Activated naive CD4-positive, alpha-beta T cell treated with Interleukin-2 at 50 U/mL for 16 hours (primary cell): ENCODE data around the gene CMTM8.

ENCODE experiments used
- DNase-seq: peaks from one replicate; pipeline ENCODE4 v3.0.0-alpha.2; 2020

Gene CMTM8

GRCh38 chr3:32310336-32310735, 71.9 kb downstream of the CMTM8 start:
- no peak for DNase-seq

- no peak for DNase-seq
These were observed 72.7 kb downstream of the CMTM8 start for GRCh38 chr3:32310918-32311839.

GRCh38 chr3:32312251-32312650, 73.8 kb downstream of the CMTM8 start:
- no peak for DNase-seq

- DNase-seq: no peak
These were observed 74.7 kb downstream of the CMTM8 start for GRCh38 chr3:32313169-32313568.

- DNase-seq: peak; percentile 24
These were observed 75.4 kb downstream of the CMTM8 start for GRCh38 chr3:32313723-32314473.

GRCh38 chr3:32315441-32315840, 77.0 kb downstream of the CMTM8 start:
- no peak for DNase-seq

GRCh38 chr3:32316319-32316718, 77.8 kb downstream of the CMTM8 start:
- no peak for DNase-seq

GRCh38 chr3:32316976-32317375, 78.5 kb downstream of the CMTM8 start:
- no peak for DNase-seq

- no peak for DNase-seq
These were observed 81.1 kb downstream of the CMTM8 start for GRCh38 chr3:32319607-32320006.

GRCh38 chr3:32320080-32320479, 81.6 kb downstream of the CMTM8 start:
- DNase-seq: no peak

- DNase-seq: no peak
These were observed 82.8 kb downstream of the CMTM8 start for GRCh38 chr3:32321095-32321790.

- DNase-seq: no peak
These were observed 83.8 kb downstream of the CMTM8 start for GRCh38 chr3:32322311-32322710.

- no peak for DNase-seq
These were observed 85.1 kb downstream of the CMTM8 start for GRCh38 chr3:32323604-32324003.

- no peak for DNase-seq
These were observed 86.7 kb downstream of the CMTM8 start for GRCh38 chr3:32325201-32325600.

GRCh38 chr3:32325927-32326326, 87.4 kb downstream of the CMTM8 start:
- no peak for DNase-seq

- DNase-seq: no peak
These were observed 88.3 kb downstream of the CMTM8 start for GRCh38 chr3:32326795-32327194.

- peak; percentile 58 for DNase-seq
These were observed 96.2 kb downstream of the CMTM8 start for GRCh38 chr3:32334675-32335074.

GRCh38 chr3:32335365-32336112, 97.1 kb downstream of the CMTM8 start:
- no peak for DNase-seq

- DNase-seq: no peak
These were observed 97.6 kb downstream of the CMTM8 start for GRCh38 chr3:32336113-32336498.

- DNase-seq: no peak
These were observed 99.0 kb downstream of the CMTM8 start for GRCh38 chr3:32337505-32337904.

- DNase-seq: peak; percentile 8
These were observed 101.6 kb downstream of the CMTM8 start for GRCh38 chr3:32340039-32340438.

- DNase-seq: no peak
These were observed 102.3 kb downstream of the CMTM8 start for GRCh38 chr3:32340611-32341365.
